GM21447 (cell line): ENCODE results near the gene TGFBI.

ENCODE experiments used
- ATAC-seq: cut with Tn5 transposase; IDR thresholded peaks from one replicate; pipeline ENCODE4 v1.9.1; 2021; ENCODE audit not compliant: unreplicated experiment

TGFBI gene

DNA sequence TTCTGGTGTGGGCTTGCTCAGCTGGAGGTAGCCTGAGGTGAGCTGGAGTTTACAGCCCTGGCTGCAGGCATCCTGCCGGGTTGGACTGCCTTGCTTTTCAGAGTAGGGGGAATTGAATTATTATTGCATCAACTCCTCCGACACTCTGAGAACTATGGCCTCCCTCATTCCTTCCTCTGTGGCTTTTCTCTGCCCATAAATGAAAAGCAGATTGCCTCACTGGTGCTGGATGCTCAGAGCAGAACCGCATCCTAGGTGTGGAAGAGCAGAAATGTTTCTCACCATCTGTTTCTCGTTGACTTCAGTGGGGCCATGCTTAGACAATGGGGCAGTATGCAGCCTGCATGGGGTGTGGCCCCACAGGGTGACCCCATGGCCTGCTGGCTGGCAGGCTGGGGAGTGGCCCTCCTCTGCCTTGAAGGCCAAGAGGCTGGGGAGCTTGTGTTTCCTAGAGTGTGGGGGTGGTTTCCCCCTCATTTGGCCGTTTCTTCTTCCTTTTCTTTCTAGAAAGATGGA, 27.3 kb upstream of the TGFBI start:
- no peak for ATAC-seq

DNA sequence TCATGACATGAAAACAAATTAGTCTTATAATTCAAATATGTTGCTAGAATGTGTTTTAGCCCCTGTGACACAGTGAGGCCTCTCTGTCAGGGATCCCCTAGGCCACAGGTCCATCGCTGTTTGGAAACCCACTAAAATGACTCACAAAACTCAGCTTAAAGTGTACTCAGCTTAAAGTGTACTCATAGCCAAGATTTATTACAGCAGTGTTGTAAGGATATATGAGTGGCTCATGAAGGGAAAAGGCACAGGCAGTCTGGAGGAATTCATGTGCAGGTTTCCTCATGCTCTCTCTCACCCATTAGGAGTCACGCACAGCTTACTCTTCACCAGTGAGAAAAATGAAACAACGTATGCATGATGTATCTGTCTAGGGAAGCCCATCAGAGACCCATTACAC, 24.4 kb upstream of the TGFBI start:
- ATAC-seq = no peak

DNA sequence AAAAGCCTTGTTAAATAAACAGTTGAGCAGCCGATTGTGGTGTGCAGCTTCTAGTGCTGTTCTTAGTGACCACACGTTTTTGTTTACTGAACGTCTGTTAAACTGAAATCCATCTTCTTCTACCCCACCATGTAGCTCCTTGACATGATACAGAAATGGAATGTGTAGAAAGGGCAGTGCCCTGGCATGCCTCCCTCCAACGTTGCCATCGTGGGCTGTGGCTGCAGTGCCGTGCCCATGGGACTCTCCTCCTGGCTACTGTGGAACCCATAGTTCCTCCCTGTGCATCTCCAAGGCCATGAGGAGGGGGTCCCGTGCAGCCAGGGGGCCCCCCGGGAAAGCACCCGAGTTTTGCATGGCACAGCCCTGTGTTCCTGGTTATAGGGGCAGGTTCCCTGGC, 23.3 kb upstream of the TGFBI start:
- ATAC-seq = no peak

DNA sequence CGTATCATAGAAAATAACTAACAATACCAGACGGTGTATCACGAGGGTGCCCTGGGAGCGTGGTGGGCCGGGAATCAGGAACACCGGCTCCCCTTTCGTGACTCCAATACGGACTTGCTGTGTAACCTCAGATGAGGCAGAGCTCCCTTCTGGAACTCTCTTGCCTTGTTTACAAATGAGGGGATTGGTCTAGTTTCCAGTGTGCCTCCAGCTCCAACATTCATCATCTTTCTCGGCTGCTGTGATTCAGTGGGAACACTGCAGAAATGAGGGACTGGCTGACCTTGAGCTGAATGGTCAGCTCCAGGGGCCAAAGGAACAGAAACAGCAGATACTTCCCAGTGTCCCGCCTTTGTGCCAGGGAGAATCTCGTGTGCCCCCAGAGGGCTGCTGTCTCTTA, 22.6 kb upstream of the TGFBI start:
- no peak for ATAC-seq

DNA sequence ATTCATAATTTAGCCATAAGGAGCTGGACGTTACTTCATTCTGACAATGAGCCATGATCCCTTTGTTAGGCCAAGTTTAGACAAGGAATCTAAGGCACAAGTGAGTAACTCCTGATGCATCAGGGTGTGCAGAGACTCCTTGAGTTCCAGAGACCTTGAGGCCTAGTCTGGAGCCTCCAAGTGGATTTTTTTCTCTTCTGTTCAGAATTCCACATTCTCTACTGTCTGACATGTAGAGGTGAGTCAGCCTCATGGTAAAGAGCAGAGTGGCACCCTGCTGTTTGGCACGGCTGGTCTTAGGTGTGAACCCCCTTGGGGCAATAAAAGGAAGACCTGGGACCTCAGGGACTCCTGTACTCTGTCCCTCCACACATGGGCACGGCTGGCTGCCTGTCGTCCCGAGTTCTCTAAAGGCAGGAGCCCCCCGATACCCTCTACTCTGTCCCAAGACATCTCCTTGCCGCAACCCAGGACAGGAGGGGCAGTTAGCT, 22.0 kb upstream of the TGFBI start:
- ATAC-seq = no peak

DNA sequence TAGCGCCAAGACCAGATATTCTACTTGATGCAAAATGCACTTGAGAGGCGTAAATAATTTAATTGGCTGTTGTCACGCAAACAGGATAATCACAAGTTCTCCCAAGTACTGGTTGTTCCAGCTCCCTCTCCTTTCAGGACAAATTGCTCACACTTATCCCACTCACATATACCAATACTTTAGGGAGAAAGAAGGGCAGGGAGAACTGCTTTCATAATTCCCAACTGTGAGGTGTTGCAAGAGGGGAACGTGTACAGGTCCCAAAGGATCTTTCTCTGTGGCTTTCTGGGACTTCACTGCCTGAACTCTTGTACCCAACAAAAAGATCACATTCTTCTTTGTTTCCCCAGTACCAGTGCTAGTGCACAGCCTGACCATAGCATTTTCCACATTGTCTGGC, 21.5 kb upstream of the TGFBI start:
- no peak for ATAC-seq

DNA sequence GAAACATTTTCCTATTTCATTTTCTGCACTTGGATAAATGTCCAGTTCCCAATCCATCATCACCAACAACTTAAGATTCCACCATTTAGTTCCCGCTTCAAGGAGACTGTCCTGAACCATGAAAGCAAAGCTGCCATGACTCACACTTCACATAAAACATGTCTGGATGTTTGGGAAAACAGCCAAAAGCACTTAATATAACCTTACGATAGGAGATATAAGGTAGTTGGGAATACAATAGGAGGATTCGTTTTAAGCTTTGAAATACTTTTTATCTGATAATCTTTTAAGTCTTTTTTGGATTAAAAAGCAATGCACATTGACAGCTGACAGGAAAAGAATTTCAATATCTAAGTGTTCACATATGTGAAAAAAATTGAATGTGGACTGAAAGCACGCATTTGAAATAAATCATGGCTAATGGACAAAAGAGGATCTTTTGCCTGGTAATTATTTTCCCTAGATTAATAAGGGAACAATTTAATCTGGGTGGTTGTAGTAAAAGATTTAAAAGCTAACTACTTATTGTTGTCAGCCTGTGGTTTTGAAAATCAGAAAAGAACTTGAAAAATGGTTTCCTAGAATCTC, 17.3 kb upstream of the TGFBI start:
- ATAC-seq = no peak

DNA sequence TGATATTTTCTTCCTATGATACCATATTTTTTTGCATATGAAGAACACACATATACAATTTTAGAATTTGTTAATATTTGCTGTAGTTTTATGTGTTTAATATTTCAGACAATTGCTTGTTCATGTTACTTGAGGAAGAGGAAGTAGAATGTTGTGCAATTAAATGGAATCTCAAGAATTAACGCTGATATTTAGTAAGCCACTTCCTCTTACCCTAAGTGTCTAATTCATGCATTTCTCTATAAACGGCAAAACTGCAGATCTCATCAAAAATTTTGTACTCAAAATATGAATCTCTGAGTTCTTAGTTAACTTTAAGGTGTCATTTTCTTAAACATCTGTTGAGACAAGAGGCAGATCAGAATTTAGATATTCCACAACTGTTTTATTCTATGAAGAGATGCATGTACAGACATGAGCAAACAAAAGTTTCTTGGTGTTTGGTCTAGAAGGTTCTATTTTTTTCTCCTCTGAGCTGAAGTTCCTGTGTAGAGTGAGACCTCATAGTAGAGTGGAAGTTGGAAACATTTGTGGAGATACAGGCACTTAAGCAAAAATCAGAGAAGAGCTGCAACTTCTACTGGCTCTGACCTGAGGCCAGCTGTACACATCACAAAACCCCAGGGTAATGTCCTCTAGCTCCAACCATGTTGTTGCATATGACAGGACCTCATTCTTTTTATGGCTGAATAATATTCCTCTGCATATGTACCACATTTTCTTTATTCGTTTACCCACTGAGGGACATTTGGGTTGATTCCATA, 16.6 kb upstream of the TGFBI start:
- ATAC-seq = no peak

DNA sequence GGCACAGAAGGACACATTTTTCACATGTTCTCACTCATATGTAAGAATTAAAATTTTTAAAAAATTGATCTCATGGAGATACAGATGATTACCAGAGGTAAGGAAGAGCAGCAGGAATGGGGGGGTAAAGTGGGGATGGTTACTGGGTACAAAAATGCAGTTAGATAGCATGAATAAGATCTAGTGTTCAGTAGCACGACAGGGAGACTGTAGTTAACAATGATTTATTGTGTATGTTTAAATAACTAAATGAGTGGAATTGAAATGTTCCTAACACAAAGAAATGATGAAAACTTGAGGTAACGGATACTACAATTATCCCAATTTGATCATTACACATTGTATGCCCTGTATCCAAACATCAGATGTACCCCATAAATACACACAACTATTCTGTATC, 15.2 kb upstream of the TGFBI start:
- no peak for ATAC-seq

DNA sequence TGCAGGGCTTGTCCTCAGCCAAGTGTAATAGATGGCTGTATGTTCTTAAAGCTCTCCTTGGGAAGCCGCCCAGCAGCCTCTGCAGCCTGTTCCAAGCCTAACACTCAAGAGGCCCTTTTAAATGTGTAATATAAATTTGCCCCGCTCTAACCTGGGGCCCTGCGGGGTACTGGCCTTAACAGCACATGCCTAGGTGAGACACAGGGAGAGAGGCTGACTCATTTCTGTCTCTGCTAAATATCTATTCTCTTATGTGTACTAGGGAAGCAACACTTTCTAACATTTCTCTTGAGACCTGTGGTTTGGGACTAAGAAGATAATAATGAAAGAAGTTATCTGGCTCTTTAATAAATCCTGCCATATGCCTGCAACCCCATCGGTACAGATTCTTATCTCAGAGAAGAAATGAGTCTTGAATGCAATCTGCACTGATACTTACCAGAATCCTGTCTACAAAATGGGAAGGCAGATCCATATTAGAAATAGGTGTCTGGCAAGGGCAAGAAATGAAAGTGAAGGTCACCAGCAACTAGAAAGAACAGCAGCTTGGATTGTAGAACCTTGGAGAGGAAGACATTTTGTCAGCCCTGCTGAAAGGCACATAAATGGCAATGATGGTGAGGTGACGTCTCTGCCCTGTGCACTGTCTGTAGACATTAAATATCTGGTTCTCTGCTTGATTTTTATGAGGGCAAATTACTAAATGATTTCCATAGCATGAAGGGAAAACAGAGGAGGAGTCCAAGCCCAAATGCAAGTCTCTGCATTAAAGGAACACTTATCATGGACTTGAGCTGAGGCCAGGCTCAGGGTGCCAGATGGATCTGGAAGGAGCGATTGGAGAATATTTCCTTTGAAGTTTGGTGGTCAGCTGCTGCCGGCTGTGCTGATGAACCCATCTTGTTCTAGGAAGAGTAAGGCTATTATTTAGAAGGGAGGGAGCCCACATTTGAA, 14.5 kb upstream of the TGFBI start:
- ATAC-seq = peak; percentile 84

DNA sequence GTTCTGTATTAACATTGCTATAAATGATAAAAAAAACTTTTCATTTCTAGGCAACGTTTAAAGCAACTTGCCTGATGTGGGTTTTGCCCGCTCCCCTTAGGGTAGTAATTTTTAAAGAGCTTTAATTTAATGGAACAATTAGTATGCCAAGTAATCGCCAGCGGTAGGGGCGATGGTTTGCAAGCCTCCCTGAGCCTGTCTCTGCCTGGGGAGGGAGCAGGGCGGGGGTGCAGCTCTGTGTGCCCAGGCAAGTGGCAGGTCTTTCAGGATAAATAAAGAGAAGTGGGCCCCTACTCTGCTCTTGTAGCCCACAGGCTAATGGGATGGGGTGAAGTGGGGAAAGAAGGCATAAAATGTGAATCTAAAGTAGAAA, 13.8 kb upstream of the TGFBI start:
- ATAC-seq = no peak

DNA sequence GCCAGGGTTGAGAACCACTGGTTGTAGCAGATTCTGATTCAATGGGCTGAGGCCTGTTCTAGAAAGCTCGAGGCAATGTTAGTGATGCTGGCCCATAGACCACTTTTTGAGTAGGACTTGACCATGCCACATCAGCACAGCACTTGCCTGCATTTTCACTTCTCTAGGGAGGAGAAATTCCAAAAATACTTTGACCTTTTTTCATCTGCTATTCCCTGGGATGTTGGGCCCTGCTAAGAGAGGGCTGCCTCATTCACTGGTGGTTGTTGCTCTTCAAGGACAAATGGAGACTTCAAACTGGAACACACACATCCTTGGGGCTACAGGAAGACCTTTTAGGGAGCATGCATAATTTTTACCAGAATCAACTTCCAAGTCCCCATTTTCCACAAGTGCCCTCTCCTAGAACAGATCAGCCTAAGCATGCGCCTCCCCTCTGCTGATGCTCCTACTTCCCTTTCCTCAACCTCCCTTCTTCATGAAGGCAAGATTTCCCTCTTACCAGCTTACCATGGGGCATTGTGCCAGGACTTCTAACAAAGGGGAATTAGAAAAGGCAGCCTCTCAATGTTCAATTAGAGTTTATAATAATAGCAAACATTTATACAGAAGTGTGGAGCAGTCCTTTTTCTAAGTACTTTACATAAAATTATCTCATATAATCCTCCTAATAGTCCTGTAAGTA, 12.7 kb upstream of the TGFBI start:
- ATAC-seq = no peak

DNA sequence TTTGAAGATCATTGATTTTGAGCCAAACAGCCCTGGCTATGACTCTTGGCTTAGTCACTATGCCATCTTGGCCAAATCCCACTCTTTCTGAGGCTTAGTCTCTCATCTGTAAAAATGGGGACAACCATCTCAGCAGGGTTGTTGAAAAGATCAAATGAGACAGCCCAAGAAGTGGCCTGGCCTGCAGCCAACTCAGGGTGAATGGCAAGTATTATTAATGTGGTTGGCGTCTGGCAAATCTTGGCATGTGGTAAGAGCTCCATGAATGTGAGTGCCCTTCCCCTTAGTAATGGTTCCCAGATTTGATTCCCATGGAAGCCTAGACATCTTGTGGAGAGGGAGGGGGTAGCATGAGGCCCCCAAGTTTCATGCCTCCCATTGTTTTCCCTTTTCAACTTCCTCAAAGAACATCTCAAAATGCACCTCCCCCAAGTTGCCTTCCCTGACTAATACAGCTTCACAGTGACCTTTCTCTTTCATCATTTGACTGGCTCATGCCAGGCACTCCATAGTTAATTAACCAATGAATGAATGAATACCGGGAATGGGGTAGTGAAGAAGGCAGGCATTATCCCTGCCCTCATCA, 11.8 kb upstream of the TGFBI start:
- no peak for ATAC-seq

DNA sequence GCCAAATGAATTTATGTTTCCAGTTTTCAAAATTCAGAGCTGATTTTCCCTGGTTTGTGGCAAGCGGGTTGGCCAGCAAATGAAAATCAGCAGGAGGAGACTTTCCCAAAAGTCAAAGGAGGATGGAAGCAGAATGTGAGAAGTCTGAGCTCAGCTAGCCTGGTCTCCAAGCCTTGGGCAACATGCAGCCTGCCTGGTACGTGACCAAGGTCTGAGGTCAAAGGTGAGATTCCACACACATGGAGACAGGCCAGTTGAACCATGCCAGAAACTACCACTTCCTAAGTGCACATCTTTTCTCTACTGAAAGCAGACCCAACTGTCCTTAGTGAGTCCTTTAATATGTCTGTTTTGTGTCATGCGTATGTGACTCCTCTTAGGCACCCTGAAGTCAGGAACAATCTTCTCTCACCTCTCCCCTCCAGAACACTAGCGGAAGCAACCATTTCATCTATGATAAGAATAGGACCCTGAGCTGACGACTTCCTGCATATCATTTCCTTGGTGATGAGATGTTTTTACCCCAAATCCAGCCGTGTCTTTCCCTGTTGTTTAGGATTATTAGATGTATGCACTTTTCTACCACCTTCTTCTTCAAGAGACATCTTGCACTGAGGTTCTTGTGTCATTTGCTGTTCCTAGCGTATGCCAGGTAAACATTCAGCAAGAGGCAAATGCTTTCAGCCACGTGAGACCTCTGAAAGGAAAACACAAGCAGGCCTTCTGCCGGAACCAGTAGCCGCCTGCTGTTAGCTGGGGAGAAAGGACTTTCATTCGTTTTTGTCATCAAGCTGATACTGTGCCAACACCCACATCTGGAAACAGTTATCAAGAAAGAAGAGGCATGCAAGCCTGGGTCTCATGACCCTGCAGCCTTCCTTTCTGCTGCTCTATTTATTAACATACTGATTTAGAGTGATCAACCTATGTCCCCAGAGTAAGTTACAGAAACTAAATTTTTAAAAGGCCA, 9.7 kb upstream of the TGFBI start:
- ATAC-seq = no peak

DNA sequence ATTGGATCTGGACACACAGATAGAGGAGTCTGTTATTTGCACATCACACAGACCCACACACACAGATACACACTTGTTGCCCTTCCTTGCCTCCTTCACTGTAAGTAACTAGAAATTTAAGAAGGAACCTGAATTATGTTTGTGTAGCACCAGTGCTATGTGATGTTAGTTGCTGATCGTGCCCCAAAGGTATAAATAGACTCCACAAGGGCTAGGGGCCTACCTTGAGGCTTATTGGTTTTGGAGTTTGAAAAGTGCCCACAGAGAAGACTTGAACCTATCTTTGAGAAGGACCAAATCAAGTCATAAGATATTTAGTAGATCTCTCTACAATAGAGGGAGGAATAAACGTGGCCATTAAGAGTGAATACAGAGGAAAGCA, 8.8 kb upstream of the TGFBI start:
- no peak for ATAC-seq

DNA sequence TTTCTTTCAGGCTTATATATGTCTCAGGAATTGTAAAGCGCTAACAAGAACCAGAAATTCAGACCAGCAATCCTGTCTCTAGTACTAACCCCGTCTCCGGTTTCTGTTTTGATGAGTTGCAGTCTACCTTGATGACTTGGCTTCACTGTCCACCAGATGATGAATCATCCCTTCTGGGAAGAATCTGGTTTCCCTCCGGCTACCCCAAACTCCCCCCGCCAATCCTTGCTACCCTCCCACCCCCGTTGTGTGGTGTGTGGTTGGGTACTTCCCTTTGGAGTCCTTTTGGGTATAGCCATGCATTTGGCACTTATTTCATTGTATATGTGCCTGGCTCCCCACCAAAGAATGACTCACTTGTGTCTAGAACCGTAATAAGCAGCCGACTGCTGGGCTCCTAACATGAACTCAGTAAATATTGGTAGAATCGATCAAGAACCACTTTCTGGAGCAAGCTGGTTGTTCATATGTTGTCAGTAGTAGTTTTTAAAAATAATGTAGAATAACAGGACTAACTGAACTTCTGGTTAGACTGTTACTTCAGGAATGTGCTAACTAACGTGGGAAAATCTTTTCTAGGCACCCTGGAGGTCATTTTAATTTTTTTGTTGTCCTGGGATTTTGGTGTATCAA, 8.3 kb upstream of the TGFBI start:
- ATAC-seq = no peak

DNA sequence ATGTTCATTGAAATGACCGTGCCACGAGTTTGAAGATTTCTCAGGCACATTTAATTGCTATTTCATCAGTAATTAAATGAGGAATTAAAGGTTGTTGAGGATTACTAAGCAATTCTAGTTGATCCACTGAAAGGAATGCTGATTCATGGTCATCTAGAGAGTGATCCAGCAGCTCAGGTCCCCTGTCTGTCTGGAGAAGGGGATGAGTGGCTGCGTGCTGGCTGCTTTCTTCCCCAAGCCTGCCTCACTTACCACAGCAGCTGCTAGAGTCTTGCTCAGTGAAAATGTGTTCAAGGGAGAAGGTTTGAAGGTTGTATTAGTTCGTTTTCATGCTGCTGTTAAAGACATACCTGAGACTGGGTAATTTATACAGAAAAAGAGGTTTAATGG, 7.8 kb upstream of the TGFBI start:
- no peak for ATAC-seq

DNA sequence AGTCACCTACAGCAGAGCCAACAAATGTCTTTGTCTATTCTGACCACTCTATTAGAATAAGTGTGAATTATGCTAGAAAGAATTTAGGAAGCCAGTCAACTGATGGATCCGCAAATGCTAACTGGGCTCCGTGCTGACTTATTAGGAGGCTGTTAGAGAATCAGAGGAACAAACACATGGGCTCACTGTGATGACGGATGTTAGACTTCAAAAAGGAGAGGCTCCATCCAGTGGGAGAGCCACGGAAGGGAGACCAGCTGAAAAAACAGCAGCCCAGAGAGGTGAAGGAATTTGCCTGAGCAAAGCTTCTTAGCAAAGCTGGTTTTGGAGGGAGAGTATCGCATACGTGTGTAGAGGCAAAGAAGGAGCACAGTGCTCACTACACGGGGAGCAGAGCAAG, 5.8 kb upstream of the TGFBI start:
- ATAC-seq = no peak

DNA sequence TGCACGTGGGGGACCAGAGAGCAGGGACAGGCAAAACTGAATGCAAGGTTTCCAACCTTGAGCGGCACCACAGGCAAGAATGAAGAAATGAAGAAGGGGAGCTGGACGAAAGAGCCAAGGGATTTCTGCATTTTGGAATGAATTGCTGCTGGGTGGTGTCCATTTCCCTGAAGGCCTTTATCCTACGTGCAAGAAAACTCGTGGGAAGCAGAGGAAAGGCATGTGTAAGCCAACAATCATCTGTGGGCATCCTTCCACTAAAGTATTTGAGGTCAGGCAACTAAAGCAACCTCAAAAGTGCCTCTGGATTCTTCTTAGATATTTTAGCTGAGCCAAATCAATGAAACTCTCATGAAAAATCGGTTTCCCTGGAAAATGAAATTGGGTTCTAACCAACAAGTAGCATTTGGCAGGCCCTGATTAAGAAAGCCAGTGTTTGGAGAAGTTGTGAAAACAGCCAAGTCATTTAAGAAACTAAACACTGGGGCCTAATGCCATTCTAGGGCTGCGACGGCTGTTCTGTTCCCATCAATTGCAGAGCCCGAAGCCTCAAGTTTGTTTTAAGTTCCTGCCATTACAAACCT, 4.7 kb upstream of the TGFBI start:
- ATAC-seq = no peak
